ENCODE results near the gene TMEM82. TPM values are rescaled to one million over a fixed set of nuclear protein-coding genes. Genes with fewer than 3 reads are reported as not detected.

TMEM82 gene
- polyA plus RNA-seq, 1 donor (not counting 4 experiments of a cell fraction or from before 2014, with no cell fraction given): not detected

- Histone ChIP-seq H4K20me1 (ENCODE audit: control insufficient read depth, extremely low read depth, insufficient read depth, low read length) (no peaks in the 10 kb centered on the region), H3K27me3 (ENCODE audit: control insufficient read depth, extremely low read depth, insufficient read depth, low read length) (no peaks in the 10 kb centered on the region), H3K4me2 (ENCODE audit: control insufficient read depth, extremely low read depth, insufficient read depth, low read depth, low read length) (peak overlapping the region; percentile 89), H3K79me2 (ENCODE audit: control insufficient read depth, insufficient read depth, low read length) (peaks cover 66% of the 10 kb centered on the region), H3K9me1 (ENCODE audit: control insufficient read depth, extremely low read depth, insufficient read depth, low read length) (no peaks in the 10 kb centered on the region), H3K27ac (ENCODE audit: control insufficient read depth, insufficient read depth, low read length) (peak overlapping the region; percentile 92), H3K36me3 (ENCODE audit: control insufficient read depth in 2 of 2, extremely low read depth in 1 of 2, insufficient read depth in 2 of 2, low read length in 2 of 2) (peaks cover 23 to 47% of the 10 kb centered on the region in 2 experiments), H3K4me1 (ENCODE audit: control insufficient read depth, extremely low read depth, insufficient read depth, low read length) (peaks cover 35% of the 10 kb centered on the region), H3K9me3 (ENCODE audit: control insufficient read depth, low read depth, low read length) (no peaks in the 10 kb centered on the region), H3K9ac (ENCODE audit: control insufficient read depth, extremely low read depth, insufficient read depth, low read length) (peak overlapping the region; percentile 70), H2AFZ (ENCODE audit: control insufficient read depth, low read length) (peak overlapping the region; percentile 22), H3K4me3 (ENCODE audit: control insufficient read depth in 2 of 3, extremely low read depth in 1 of 3, insufficient read depth in 2 of 3, low read depth in 1 of 3, low read length in 3 of 3) (peak overlapping the region; percentile 35 to 54 (median 41))
- TF ChIP-seq EZH2 (IDR thresholded peaks at IDR 0.05; ENCODE audit: low read length) (no peak), CTCF (optimal IDR thresholded peaks at IDR 0.05 in 1 of 3, IDR thresholded peaks at IDR 0.05 in 1 of 3, conservative IDR thresholded peaks at IDR 0.05 in 1 of 3; ENCODE audit: extremely low read depth in 1 of 3, insufficient read depth in 2 of 3, low read length in 3 of 3) (no peak)
- peak; percentile 99 for FAIRE-seq
- dilution Hi-C loops (cut with MboI; ENCODE audit: extremely low pct_ligation_motif_present, low sequenced_read_pairs): no loop called here
- peak; percentile 92 for DNase-seq (ENCODE audit: low read depth, low spot score)
These were observed 23.3 kb downstream of the TMEM82 start for GRCh38 chr1:15765495-15766194.

GRCh38 chr1:15767941-15768340, 25.6 kb downstream of the TMEM82 start:
- H4K20me1 ChIP-seq (ENCODE audit: control insufficient read depth, extremely low read depth, insufficient read depth, low read length): no peaks in the 10 kb centered on the region
- FAIRE-seq: no peak

More at GRCh38 chr1:15767941-15768340, 25.6 kb downstream of the TMEM82 start:
- H3K36me3 ChIP-seq (ENCODE audit: control insufficient read depth in 2 of 2, extremely low read depth in 1 of 2, insufficient read depth in 2 of 2, low read length in 2 of 2): peaks cover 36 to 52% of the 10 kb centered on the region in 2 experiments
- H3K27ac ChIP-seq (ENCODE audit: control insufficient read depth, insufficient read depth, low read length): no peak overlapping the region
- H3K9me1 ChIP-seq (ENCODE audit: control insufficient read depth, extremely low read depth, insufficient read depth, low read length): no peaks in the 10 kb centered on the region
- dilution Hi-C loops (cut with MboI; ENCODE audit: extremely low pct_ligation_motif_present, low sequenced_read_pairs): no loop called here
- H3K79me2 ChIP-seq (ENCODE audit: control insufficient read depth, insufficient read depth, low read length): peaks cover 47% of the 10 kb centered on the region
- H3K4me2 ChIP-seq (ENCODE audit: control insufficient read depth, extremely low read depth, insufficient read depth, low read depth, low read length): no peak overlapping the region
- no peak overlapping the region for H3K4me3 ChIP-seq (ENCODE audit: control insufficient read depth in 2 of 3, extremely low read depth in 1 of 3, insufficient read depth in 2 of 3, low read depth in 1 of 3, low read length in 3 of 3)
- H2AFZ ChIP-seq (ENCODE audit: control insufficient read depth, low read length): no peak overlapping the region
- no peak for DNase-seq (ENCODE audit: low read depth, low spot score)
- peaks cover 29% of the 10 kb centered on the region for H3K4me1 ChIP-seq (ENCODE audit: control insufficient read depth, extremely low read depth, insufficient read depth, low read length)
- H3K27me3 ChIP-seq (ENCODE audit: control insufficient read depth, extremely low read depth, insufficient read depth, low read length): no peaks in the 10 kb centered on the region
- TF ChIP-seq EZH2 (IDR thresholded peaks at IDR 0.05; ENCODE audit: low read length): no peak
- no peak for TF ChIP-seq CTCF (optimal IDR thresholded peaks at IDR 0.05 in 1 of 3, IDR thresholded peaks at IDR 0.05 in 1 of 3, conservative IDR thresholded peaks at IDR 0.05 in 1 of 3; ENCODE audit: extremely low read depth in 1 of 3, insufficient read depth in 2 of 3, low read length in 3 of 3)
- no peaks in the 10 kb centered on the region for H3K9me3 ChIP-seq (ENCODE audit: control insufficient read depth, low read depth, low read length)
- H3K9ac ChIP-seq (ENCODE audit: control insufficient read depth, extremely low read depth, insufficient read depth, low read length): no peak overlapping the region

All from keratinocyte (primary cell).